GM23248 (cell line): ENCODE results near the gene CTRB2. TPM values are rescaled to one million over a fixed set of nuclear protein-coding genes. Genes with fewer than 3 reads are reported as not detected.

Source experiments
- DNase-seq: peaks from one replicate; pipeline ENCODE4 v3.0.0-alpha.2; 2015
- H2AFZ ChIP-seq: fragments of 200-600 bp; sonication (generic); 2 replicates; pipeline ENCODE4 v1.6.1; 2016; ENCODE audit warnings: antibody characterized with exemption
- H3F3A ChIP-seq: fragments of 200-600 bp; sonication (generic); 2 replicates; pipeline ENCODE4 v1.6.1; 2016; ENCODE audit warnings: mild to moderate bottlenecking, antibody characterized with exemption, mixed run types; ENCODE audit not compliant: insufficient read depth
- H3K27ac ChIP-seq: fragments of 200-600 bp; sonication (generic); 2 replicates; pipeline ENCODE4 v1.5.1; 2016; ENCODE audit warnings: mild to moderate bottlenecking
- H3K27me3 ChIP-seq: fragments of 200-600 bp; sonication (generic); replicated peaks from 2 replicates; pipeline ENCODE4 v1.6.1; 2016; ENCODE audit warnings: mild to moderate bottlenecking; ENCODE audit not compliant: insufficient read depth
- H3K36me3 ChIP-seq: fragments of 200-600 bp; sonication (generic); 2 replicates; pipeline ENCODE4 v1.6.1; 2016; ENCODE audit warnings: low read depth, mild to moderate bottlenecking
- H3K4me1 ChIP-seq: fragments of 200-600 bp; sonication (generic); 2 replicates; pipeline ENCODE4 v1.6.1; 2016; ENCODE audit warnings: mild to moderate bottlenecking; ENCODE audit not compliant: insufficient read depth
- H3K4me2 ChIP-seq: fragments of 200-600 bp; sonication (generic); one replicate; pipeline ENCODE4 v1.6.1; 2016; ENCODE audit warnings: mild to moderate bottlenecking; ENCODE audit not compliant: unreplicated experiment
- H3K4me3 ChIP-seq: fragments of 200-600 bp; sonication (generic); 2 replicates; pipeline ENCODE4 v1.5.1; 2016; ENCODE audit warnings: mild to moderate bottlenecking
- H3K79me2 ChIP-seq: fragments of 200-600 bp; sonication (generic); 2 replicates; pipeline ENCODE4 v1.6.1; 2016; ENCODE audit warnings: mild to moderate bottlenecking; ENCODE audit not compliant: insufficient read depth
- H3K9ac ChIP-seq: fragments of 200-600 bp; sonication (generic); 2 replicates; pipeline ENCODE4 v1.6.1; 2016; ENCODE audit warnings: mild to moderate bottlenecking
- H3K9me2 ChIP-seq: fragments of 200-600 bp; sonication (generic); 2 replicates; pipeline ENCODE4 v1.6.1; 2016; ENCODE audit warnings: mixed run types, mild to moderate bottlenecking, moderate library complexity; ENCODE audit not compliant: insufficient read depth
- H3K9me3 ChIP-seq: fragments of 200-600 bp; sonication (generic); one replicate; pipeline ENCODE4 v1.6.1; 2017; ENCODE audit warnings: low read depth
- H4K20me1 ChIP-seq: fragments of 200-600 bp; sonication (generic); 2 replicates; pipeline ENCODE4 v1.6.0; 2016; ENCODE audit not compliant: insufficient read depth
- EZH2 ChIP-seq: fragments of 200-600 bp; sonication (generic); IDR thresholded peaks from 2 replicates; pipeline ENCODE4 v1.6.1; 2018; ENCODE audit warnings: antibody characterized with exemption, mild to moderate bottlenecking; ENCODE audit not compliant: insufficient read depth, poor library complexity, severe bottlenecking
- EZH2phosphoT487 ChIP-seq: fragments of 200-600 bp; sonication (generic); IDR thresholded peaks from 2 replicates; pipeline ENCODE4 v1.6.1; 2018; ENCODE audit warnings: antibody characterized with exemption, moderate library complexity, mild to moderate bottlenecking, low read depth; ENCODE audit not compliant: insufficient read depth
- WGBS, 2 experiments: methylation state at CpG; one replicate each; pipeline ENCODE4 v1.1.6; 2015 to 2017; ENCODE audit warnings: low lambda C conversion rate in 2 of 2, low coverage in 1 of 2; ENCODE audit errors: missing lambda C conversion rate in 2 of 2; 5-methylcytosine and 5-hydroxymethylcytosine counted together
- in situ Hi-C: fragments of 300-500 bp; cut with MboI; formaldehyde crosslinking; loops from 2 replicates; pipeline ENCODE4 v1.15.0; 2020
- polyA plus RNA-seq: library from polyadenylated mRNA; unstranded; fragments of >200 nt; fragmentation: Nextera tagmentation; extraction: Ambion mirVana; gene quantifications from 2 replicates; pipeline ENCODE4 v1.2.1, GENCODE V29; 2016
- total RNA-seq: library from RNA; depleted of rRNA; stranded (reverse); fragments of >200 nt; shearing (Covaris generic); gene quantifications from 2 replicates; pipeline ENCODE4 v1.2.3, GENCODE V29; 2014

CTRB2 gene
- total and polyA plus RNA-seq, 2 experiments from 2014 or later: not detected

DNA sequence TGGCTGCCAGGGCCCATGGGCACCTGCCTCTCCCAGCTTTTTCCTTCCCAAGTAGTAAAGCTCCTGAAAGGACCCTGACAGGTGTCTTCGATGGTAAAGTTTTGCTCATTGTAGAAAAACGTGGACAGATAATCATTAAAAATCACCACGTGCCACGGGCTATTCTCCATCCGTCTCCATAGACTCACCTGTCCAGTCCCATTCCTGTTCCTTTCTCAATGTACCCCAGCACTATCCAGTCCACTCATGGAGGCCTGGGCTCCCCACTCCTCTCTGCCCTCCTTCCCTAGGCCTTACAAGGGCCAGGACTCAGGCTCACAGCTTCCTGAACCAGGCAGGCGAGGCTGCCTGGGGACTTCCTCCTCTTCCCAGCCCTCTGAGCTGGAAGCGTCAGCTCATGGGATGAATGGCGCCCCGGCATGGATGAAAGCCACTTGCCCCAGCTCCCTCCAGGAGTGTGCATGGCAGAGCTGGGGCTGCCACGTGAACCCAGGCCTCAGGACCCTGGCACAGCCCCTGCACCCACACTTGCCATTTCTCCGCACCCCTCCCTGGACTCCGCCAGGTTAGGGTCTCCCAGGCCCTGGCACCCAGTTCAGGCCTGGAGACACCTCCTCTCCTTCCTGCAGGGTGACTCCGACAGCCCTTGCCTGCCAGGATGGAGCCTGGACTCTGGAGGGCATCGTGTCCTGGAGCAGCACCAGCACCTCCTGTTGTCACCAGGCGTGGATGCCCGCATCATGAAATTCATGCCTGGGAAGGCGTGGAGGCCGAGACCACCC lies 20.6 kb upstream of the CTRB2 start:
- Histone ChIP-seq H3K36me3 (peaks cover 22% of the 10 kb centered on the region; the same call in 1 of the 2 replicates), H3K79me2 (peaks cover 32% of the 10 kb centered on the region), H2AFZ (no peak overlapping the region), H3K4me1 (no peaks in the 10 kb centered on the region), H3F3A (0 out of 2 replicates have a peak, but pooled peaks cover 5% of the 10 kb centered on the region), H3K27ac (no peak overlapping the region), H3K9me2 (no peaks in the 10 kb centered on the region), H3K4me2 (no peak overlapping the region), H3K4me3 (no peak overlapping the region), H3K9me3 (no peaks in the 10 kb centered on the region), H4K20me1 (no peaks in the 10 kb centered on the region), H3K9ac (no peak overlapping the region), H3K27me3 (no peaks in the 10 kb centered on the region)
- in situ Hi-C loops: no loop called here
- 87 to 89% methylated on average over 18 of the region's 18 CpGs for WGBS, 2 experiments
- no peak for DNase-seq
- no peak for TF ChIP-seq EZH2phosphoT487
- TF ChIP-seq EZH2: no peak

DNA sequence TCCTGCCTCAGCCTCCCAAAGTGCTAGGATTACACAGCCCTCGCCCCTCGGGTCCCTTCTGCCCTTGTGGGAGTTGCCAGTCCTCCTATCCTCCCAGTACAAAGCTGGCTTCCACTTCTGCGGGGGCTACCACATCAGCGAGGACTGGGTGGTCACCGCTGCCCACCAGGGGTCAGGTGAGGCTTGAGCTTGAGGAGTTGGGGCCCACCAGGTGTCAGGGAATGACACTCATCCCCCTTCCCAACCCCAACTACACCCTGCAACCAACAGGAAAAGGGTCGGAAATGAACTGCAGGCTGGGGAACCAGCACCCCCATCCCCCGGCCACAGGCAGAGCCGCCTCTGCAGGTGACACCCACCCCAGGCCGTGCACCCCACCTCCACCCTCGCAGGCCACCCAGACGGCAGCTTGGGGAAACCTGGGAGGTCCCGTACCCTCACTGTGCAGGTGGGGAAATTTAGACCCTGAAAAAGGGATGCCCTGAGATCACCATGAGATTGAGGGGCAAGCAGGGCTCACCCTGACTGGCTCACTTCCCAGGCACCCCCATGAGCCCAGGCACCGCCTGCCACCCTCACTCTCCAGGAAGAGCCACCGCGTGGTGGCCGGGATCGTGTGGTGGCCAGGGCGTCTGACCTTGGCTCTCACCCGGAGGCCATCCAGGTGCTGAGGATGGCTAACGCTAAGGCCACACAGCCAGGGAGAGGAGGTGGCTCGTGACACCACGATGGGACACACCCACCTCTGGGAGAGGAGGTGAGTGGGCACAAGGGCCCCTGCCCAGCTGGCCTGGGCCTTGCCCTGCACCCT lies 19.8 kb upstream of the CTRB2 start:
- Histone ChIP-seq H3K79me2 (peaks cover 24% of the 10 kb centered on the region), H3K4me2 (no peak overlapping the region), H3K27me3 (no peaks in the 10 kb centered on the region), H3K9me2 (no peaks in the 10 kb centered on the region), H3K9me3 (no peaks in the 10 kb centered on the region), H4K20me1 (no peaks in the 10 kb centered on the region), H3K4me3 (no peak overlapping the region), H3K4me1 (no peaks in the 10 kb centered on the region), H3K27ac (no peak overlapping the region), H3K36me3 (peaks cover 16% of the 10 kb centered on the region; the same call in 1 of the 2 replicates), H2AFZ (no peak overlapping the region), H3K9ac (no peak overlapping the region), H3F3A (no peaks in the 10 kb centered on the region)
- no peak for TF ChIP-seq EZH2phosphoT487
- no peak for TF ChIP-seq EZH2
- 59 to 69% methylated on average over 10 to 22 of the region's 22 CpGs for WGBS, 2 experiments
- in situ Hi-C loops: no loop called here
- DNase-seq: no peak

DNA sequence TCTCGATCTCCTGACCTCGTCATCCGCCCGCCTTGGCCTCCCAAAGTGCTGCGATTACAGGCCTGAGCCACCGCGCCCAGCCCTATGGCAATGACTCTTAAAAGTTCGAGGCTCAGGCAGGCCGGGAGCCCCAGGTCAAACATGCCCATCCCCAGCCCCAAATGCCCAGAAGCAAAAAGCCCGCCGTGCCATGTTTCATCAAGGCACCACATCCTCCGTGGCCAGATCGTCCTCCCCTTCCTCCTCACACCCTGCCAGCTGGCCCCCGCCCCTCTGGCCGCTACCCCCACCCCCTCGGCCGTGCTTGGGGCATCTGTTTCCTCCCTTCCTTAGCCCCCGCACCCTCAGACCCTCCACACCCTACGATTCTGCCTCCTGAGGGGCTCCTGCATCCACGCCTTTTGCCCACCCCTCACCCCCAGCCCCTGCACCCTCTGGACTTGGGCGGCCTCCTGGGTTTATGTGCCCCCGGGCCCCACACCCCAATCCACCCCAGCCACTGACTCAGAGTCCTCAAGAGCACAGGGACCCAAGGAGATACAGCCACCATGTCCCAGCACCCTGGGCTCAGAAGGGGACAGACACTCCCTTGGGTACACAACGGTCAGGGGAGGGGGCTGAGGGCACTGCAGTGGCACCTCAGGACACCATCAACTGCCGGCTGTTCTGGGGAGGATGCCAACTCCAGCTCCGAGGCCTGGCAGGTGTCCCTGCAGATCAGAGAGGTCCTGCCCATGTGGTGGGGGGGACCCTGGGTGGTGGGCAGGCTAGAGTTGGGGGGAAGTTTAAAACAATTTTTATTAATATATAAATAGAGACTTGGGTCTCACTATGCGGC lies 18.9 kb upstream of the CTRB2 start:
- Histone ChIP-seq H3K27ac (no peak overlapping the region), H2AFZ (no peak overlapping the region), H3K9me3 (no peaks in the 10 kb centered on the region), H3F3A (no peaks in the 10 kb centered on the region), H3K4me2 (no peak overlapping the region), H3K27me3 (no peaks in the 10 kb centered on the region), H3K4me3 (no peak overlapping the region), H3K36me3 (peaks cover 16% of the 10 kb centered on the region; the same call in 1 of the 2 replicates), H3K9me2 (no peaks in the 10 kb centered on the region), H3K4me1 (no peaks in the 10 kb centered on the region), H3K79me2 (peaks cover 16% of the 10 kb centered on the region), H4K20me1 (no peaks in the 10 kb centered on the region), H3K9ac (no peak overlapping the region)
- WGBS, 2 experiments: 55 to 65% methylated on average over 17 to 26 of the region's 26 CpGs
- TF ChIP-seq EZH2: no peak
- DNase-seq: no peak
- in situ Hi-C loops: no loop called here

DNA sequence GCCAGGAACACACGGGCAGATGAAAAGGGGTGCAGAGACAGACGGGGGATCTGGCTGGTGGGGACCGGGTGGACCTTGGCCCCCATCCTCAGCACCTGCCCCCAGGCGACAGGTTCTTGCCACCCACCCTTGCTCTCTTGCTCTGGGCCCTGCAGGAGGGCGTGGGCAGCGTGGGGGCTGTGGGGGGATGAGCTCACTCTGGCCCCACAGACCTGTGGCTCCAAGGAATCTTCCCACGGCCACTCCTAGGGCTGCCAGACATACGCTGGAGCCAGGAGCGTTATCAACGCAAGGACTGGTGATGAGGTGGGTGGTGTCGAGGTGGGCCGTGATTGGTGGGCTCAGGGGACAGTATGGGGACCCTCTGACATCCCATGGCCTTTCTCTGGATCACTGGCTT lies 18.1 kb upstream of the CTRB2 start:
- Histone ChIP-seq H3K9me3 (no peaks in the 10 kb centered on the region), H4K20me1 (no peaks in the 10 kb centered on the region), H3K9me2 (no peaks in the 10 kb centered on the region), H3K4me2 (no peak overlapping the region), H3K9ac (no peak overlapping the region), H3K4me3 (no peak overlapping the region), H3K79me2 (peaks cover 8% of the 10 kb centered on the region), H3K27me3 (no peaks in the 10 kb centered on the region), H2AFZ (no peak overlapping the region), H3F3A (no peaks in the 10 kb centered on the region), H3K27ac (no peak overlapping the region), H3K4me1 (no peaks in the 10 kb centered on the region), H3K36me3 (peaks cover 16% of the 10 kb centered on the region; the same call in 1 of the 2 replicates)
- WGBS, 2 experiments: 41 to 48% methylated on average over 8 to 12 of the region's 12 CpGs
- peak; percentile 59 for DNase-seq
- in situ Hi-C loops: no loop called here
- TF ChIP-seq EZH2 (no peak), EZH2phosphoT487 (no peak)
